ENCODE results near the gene NEK6. TPM values are rescaled to one million over a fixed set of nuclear protein-coding genes. Genes with fewer than 3 reads are reported as not detected.

Gene NEK6
- polyA plus RNA-seq, 2 of the 4 experiments (the other 2 are of a cell fraction), result 26.1 to 33.7 TPM

DNA sequence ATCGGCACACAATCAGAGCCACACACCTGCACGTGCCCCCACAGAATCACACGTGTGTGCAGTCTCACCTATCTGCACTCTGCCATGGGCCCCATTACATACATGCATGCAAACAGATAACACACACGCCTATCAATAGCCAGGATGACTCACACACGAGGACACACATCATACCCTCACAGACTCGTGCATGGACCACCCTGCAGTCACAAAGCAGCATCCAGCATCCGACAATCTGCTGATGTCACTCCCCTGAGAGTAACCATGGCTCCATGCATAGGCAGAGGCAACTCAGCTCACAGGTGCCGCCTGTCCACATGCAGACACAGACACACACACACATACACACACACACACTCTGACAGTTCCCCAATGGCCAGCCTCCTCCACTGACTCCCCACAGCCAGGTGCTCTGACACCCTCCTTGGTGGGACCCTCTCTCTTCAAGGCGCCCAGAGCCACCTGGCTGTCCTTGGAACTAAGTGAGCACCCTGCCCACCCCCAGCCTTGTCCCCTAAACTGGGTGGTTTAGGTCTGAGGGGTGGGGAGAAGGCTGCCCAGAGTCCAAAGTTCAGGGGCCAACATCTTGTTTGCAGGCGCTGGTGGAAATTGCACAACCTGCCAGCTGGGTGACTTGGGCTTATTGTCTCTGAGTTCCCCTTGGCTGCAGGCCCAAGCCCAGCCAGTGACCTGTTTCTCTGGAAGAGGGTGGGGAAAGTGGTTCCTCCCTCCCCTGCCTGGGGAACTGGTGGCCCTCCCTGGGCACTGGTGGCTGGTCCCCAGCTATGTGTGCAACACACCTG, 34.6 kb upstream of the NEK6 start:
- H3K4me2 ChIP-seq, result peak overlapping the region; percentile 24; the same call in 1 of the 3 replicates
- H3K4me1 ChIP-seq, result peaks cover 34% of the 10 kb centered on the region
- H3K9me3 ChIP-seq, result no peaks in the 10 kb centered on the region
- 70% methylated on average over 10 of the region's 10 CpGs for WGBS (ENCODE audit: missing lambda C conversion rate)
- POLR2A ChIA-PET, result no interaction called here
- H3K27ac ChIP-seq, result 0 out of 6 replicates have a peak overlapping the region, but pooled peaks of 1 of the 2 experiments have one; percentile 10
- no peak overlapping the region for H3K4me3 ChIP-seq
- no peak for ATAC-seq
- CTCF ChIA-PET, result interaction anchor here (0.6 to 1.7 kb wide), 3 partner anchors 13 to 96 kb away, joined by 3 to 8 read pairs (median 3); no protein-coding TSS in a partner anchor
- TF ChIP-seq CEBPB (IDR thresholded peaks at IDR 0.05), result peak; percentile 47 to 56; a peak in 3 of 4 replicates
- no peak for TF ChIP-seq RARB (CRISPR knock-in tag; IDR thresholded peaks at IDR 0.05)
- no peak for DNase-seq (ENCODE audit: low read depth in 1 of 2, low spot score in 1 of 2)
- no peak for FAIRE-seq

GRCh38 chr9:124225945-124226344, 31.8 kb upstream of the NEK6 start:
- Histone ChIP-seq H3K9me3 (no peaks in the 10 kb centered on the region), H3K27ac (no peak overlapping the region), H3K4me1 (peaks cover 19% of the 10 kb centered on the region), H3K4me3 (no peak overlapping the region), H3K4me2 (no peak overlapping the region)
- FAIRE-seq (no peak), DNase-seq (ENCODE audit: low read depth in 1 of 2, low spot score in 1 of 2) (no peak), ATAC-seq (no peak)
- ChIA-PET POLR2A (no interaction called here), CTCF (no interaction called here)
- TF ChIP-seq, protein P1, sequence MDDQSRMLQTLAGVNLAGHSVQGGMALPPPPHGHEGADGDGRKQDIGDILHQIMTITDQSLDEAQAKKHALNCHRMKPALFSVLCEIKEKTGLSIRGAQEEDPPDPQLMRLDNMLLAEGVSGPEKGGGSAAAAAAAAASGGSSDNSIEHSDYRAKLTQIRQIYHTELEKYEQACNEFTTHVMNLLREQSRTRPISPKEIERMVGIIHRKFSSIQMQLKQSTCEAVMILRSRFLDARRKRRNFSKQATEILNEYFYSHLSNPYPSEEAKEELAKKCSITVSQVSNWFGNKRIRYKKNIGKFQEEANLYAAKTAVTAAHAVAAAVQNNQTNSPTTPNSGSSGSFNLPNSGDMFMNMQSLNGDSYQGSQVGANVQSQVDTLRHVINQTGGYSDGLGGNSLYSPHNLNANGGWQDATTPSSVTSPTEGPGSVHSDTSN (IDR thresholded peaks at IDR 0.05), result no peak
- TF ChIP-seq RFX5 (IDR thresholded peaks at IDR 0.05) (no peak), POLR2AphosphoS2 (conservative IDR thresholded peaks at IDR 0.05; ENCODE audit: low read length) (no peak), ZSCAN20 (CRISPR knock-in tag; IDR thresholded peaks at IDR 0.05) (no peak), HOXA7 (CRISPR knock-in tag; IDR thresholded peaks at IDR 0.05) (no peak), RNF2 (IDR thresholded peaks at IDR 0.05; ENCODE audit: borderline replicate concordance, low read depth) (no peak), KDM1A (IDR thresholded peaks at IDR 0.05; ENCODE audit: low read depth) (no peak), HOXB13 (CRISPR knock-in tag; IDR thresholded peaks at IDR 0.05; ENCODE audit: low read depth) (no peak), ESRRA (IDR thresholded peaks at IDR 0.05; ENCODE audit: borderline replicate concordance, low read length) (no peak), USF2 (IDR thresholded peaks at IDR 0.05) (no peak), RARB (CRISPR knock-in tag; IDR thresholded peaks at IDR 0.05) (no peak), SREBF2 (IDR thresholded peaks at IDR 0.05) (no peak), FOXS1 (CRISPR knock-in tag; IDR thresholded peaks at IDR 0.05) (no peak), E2F6 (IDR thresholded peaks at IDR 0.05; ENCODE audit: borderline replicate concordance, low read depth) (no peak), ZNF302 (CRISPR knock-in tag; IDR thresholded peaks at IDR 0.05) (no peak), CHD2 (IDR thresholded peaks at IDR 0.05; ENCODE audit: low read length, partially characterized antibody) (no peak)
- TF ChIP-seq, protein P2, sequence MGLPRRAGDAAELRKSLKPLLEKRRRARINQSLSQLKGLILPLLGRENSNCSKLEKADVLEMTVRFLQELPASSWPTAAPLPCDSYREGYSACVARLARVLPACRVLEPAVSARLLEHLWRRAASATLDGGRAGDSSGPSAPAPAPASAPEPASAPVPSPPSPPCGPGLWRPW (IDR thresholded peaks at IDR 0.05), result no peak
- TF ChIP-seq, protein P3, sequence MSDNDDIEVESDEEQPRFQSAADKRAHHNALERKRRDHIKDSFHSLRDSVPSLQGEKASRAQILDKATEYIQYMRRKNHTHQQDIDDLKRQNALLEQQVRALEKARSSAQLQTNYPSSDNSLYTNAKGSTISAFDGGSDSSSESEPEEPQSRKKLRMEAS (IDR thresholded peaks at IDR 0.05), result no peak

- no peak for DNase-seq (ENCODE audit: low read depth in 1 of 2, low spot score in 1 of 2)
- Histone ChIP-seq H3K4me1 (peaks cover 2% of the 10 kb centered on the region; the same call in 1 of the 3 replicates), H3K4me3 (no peak overlapping the region), H3K9me3 (no peaks in the 10 kb centered on the region), H3K27ac (no peak overlapping the region), H3K4me2 (no peak overlapping the region)
- FAIRE-seq, result no peak
- TF ChIP-seq KDM1A (IDR thresholded peaks at IDR 0.05; ENCODE audit: low read depth) (no peak), BHLHE40 (IDR thresholded peaks at IDR 0.05; ENCODE audit: low read depth, low read length) (no peak), ELK1 (IDR thresholded peaks at IDR 0.05; ENCODE audit: low read depth, low read length) (no peak), CEBPB (IDR thresholded peaks at IDR 0.05) (no peak), TP53 (CRISPR knock-in tag; IDR thresholded peaks at IDR 0.05) (no peak), POLR2AphosphoS2 (conservative IDR thresholded peaks at IDR 0.05; ENCODE audit: low read length) (no peak), PHF8 (IDR thresholded peaks at IDR 0.05; ENCODE audit: borderline replicate concordance, low read depth) (no peak), MAFK (IDR thresholded peaks at IDR 0.05; ENCODE audit: partially characterized antibody) (no peak), MAZ (IDR thresholded peaks at IDR 0.05; ENCODE audit: borderline replicate concordance, low read depth, low read length) (no peak), ZSCAN20 (CRISPR knock-in tag; IDR thresholded peaks at IDR 0.05) (no peak)
- TF ChIP-seq, protein P3 (IDR thresholded peaks at IDR 0.05), result no peak
- no peak for ATAC-seq
- CTCF ChIA-PET, result interaction anchor here (0.7 to 1.5 kb wide), 2 partner anchors 17 to 102 kb away, joined by 3 read pairs; no protein-coding TSS in a partner anchor
- POLR2A ChIA-PET, result no interaction called here
- WGBS (ENCODE audit: missing lambda C conversion rate), result 50% methylated on average over 2 of the region's 2 CpGs
Observed at GRCh38 chr9:124228516-124228915, 29.2 kb upstream of the NEK6 start.
